ACC112 (cell line): ENCODE data around the gene RNPEP.
A peak's percentile ranks its signal among the peaks of the same experiment; 100 is the strongest.

Experiments used
- H2AFZ ChIP-seq: fragments of 200-600 bp; sonication (generic); one replicate; pipeline ENCODE4 v1.6.0; 2017; ENCODE audit warnings: antibody characterized with exemption, low read length; ENCODE audit not compliant: unreplicated experiment
- H3K27ac ChIP-seq: fragments of 200-600 bp; sonication (generic); 2 replicates; pipeline ENCODE4 v1.5.1; 2014; ENCODE audit warnings: low read depth, mild to moderate bottlenecking, antibody characterized with exemption, low read length, moderate library complexity
- H3K27me3 ChIP-seq: fragments of 200-600 bp; sonication (generic); 2 replicates; pipeline ENCODE4 v1.6.1; 2014; ENCODE audit warnings: mild to moderate bottlenecking, antibody characterized with exemption, low read length, moderate library complexity, mixed read lengths; ENCODE audit not compliant: insufficient read depth
- H3K36me3 ChIP-seq: fragments of 200-600 bp; sonication (generic); 2 replicates; pipeline ENCODE4 v1.6.1; 2016; ENCODE audit warnings: mild to moderate bottlenecking, antibody characterized with exemption, low read length, moderate library complexity, mixed read lengths; ENCODE audit not compliant: insufficient read depth
- H3K4me1 ChIP-seq: fragments of 200-600 bp; sonication (generic); one replicate; pipeline ENCODE4 v1.6.1; 2016; ENCODE audit warnings: low read length, mixed read lengths; ENCODE audit not compliant: insufficient read depth, unreplicated experiment, control insufficient read depth
- H3K4me3 ChIP-seq: fragments of 200-600 bp; sonication (generic); 2 replicates; pipeline ENCODE4 v1.5.1; 2014; ENCODE audit warnings: mild to moderate bottlenecking, low read depth, low read length
- H3K79me2 ChIP-seq: fragments of 200-600 bp; sonication (generic); one replicate; pipeline ENCODE4 v1.6.0; 2016; ENCODE audit warnings: low read length; ENCODE audit not compliant: control insufficient read depth, unreplicated experiment, insufficient read depth

Gene RNPEP

GRCh38 chr1:201944002-201944401, 38.4 kb upstream of the RNPEP start:
- H3K27me3 ChIP-seq: peaks cover 12% of the 10 kb centered on the region; the same call in 1 of the 2 replicates
- H3K36me3 ChIP-seq: no peaks in the 10 kb centered on the region
- H3K4me3 ChIP-seq: no peak overlapping the region
- H3K27ac ChIP-seq: no peak overlapping the region
- H3K79me2 ChIP-seq: no peaks in the 10 kb centered on the region
- H3K4me1 ChIP-seq: peaks cover 23% of the 10 kb centered on the region
- H2AFZ ChIP-seq: no peak overlapping the region

DNA sequence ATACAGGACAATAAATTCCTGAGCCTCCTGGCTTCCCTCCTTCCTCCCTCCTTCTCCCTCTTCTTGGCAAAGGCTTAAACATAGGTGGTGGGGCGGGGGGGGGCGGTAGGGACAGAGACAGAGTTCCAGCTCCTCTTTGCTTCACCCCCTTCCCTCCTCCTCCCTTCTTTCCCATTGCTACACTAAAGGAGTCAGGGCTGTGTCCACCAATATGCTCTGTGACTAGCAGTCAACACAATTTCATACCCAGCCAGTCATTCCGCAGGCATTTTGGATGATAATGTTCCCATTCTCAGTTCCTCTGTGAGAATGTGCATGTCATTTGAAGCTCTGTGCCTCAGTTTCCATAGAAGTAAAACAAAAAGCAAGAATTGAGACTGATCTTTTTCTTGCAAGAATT, 37.8 kb upstream of the RNPEP start:
- no peak overlapping the region for H3K4me3 ChIP-seq
- H3K27me3 ChIP-seq: peaks cover 12% of the 10 kb centered on the region; the same call in 1 of the 2 replicates
- H2AFZ ChIP-seq: no peak overlapping the region
- no peaks in the 10 kb centered on the region for H3K79me2 ChIP-seq
- H3K4me1 ChIP-seq: peaks cover 23% of the 10 kb centered on the region
- H3K36me3 ChIP-seq: no peaks in the 10 kb centered on the region
- no peak overlapping the region for H3K27ac ChIP-seq

- H3K4me3 ChIP-seq: peak overlapping the region; percentile 66
- peaks cover 23% of the 10 kb centered on the region for H3K4me1 ChIP-seq
- H2AFZ ChIP-seq: no peak overlapping the region
- H3K36me3 ChIP-seq: no peaks in the 10 kb centered on the region
- H3K27me3 ChIP-seq: peaks cover 12% of the 10 kb centered on the region; the same call in 1 of the 2 replicates
- no peak overlapping the region for H3K27ac ChIP-seq
- no peaks in the 10 kb centered on the region for H3K79me2 ChIP-seq
These were observed 37.3 kb upstream of the RNPEP start for GRCh38 chr1:201945157-201945556.

DNA sequence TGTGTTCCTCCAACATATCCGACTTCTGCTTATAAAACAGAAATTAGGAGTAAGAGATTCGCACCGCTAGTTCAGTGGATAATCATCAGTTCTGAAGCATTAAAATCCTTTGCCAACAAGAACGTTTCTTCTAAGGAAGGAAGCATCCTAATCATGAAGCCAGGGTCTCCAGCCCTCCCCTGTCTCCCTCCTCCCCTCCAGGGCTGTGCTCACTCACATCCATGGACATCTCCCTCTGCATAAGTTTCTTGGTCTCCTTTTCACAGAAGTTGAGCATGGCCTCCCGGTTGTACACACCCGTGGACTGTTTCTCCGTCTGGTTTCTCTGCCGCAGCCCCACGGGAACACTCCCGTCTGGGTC, 36.6 kb upstream of the RNPEP start:
- no peak overlapping the region for H3K27ac ChIP-seq
- peak overlapping the region; percentile 61 for H2AFZ ChIP-seq
- H3K4me1 ChIP-seq: peaks cover 23% of the 10 kb centered on the region
- H3K4me3 ChIP-seq: peak overlapping the region; percentile 66
- peaks cover 12% of the 10 kb centered on the region; the same call in 1 of the 2 replicates for H3K27me3 ChIP-seq
- no peaks in the 10 kb centered on the region for H3K36me3 ChIP-seq
- no peaks in the 10 kb centered on the region for H3K79me2 ChIP-seq

- H3K4me3 ChIP-seq: peak within 1 kb of the TSS; percentile 66
- no peaks in the 10 kb centered on the region for H3K36me3 ChIP-seq
- H3K27me3 ChIP-seq: peaks cover 12% of the 10 kb centered on the region; the same call in 1 of the 2 replicates
- no peaks in the 10 kb centered on the region for H3K79me2 ChIP-seq
- peaks cover 23% of the 10 kb centered on the region for H3K4me1 ChIP-seq
- H2AFZ ChIP-seq: peak within 1 kb of the TSS; percentile 61
- no peak within 1 kb of the TSS for H3K27ac ChIP-seq
These were observed 36.1 kb upstream of the RNPEP start, which contains the start of gene LMOD1 for GRCh38 chr1:201946224-201946908. TSS of gene LMOD1 (minus strand) at chr1:201946548. CDS start at chr1:201946340, 208 bp downstream.

DNA sequence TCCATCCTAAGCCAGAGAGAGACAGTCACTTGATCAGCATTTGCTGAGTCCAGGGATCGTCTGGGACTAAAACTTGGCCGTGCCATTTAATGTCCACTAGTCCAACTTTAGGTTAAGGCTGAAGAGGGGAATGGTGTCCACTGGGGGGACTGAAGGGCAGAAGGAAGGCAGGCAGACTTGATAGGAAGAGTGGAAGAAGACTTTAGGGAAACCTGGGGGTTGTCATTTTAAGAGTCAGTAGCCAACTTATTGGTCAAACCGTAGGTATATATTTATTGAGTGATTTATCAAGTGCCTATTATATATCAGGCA, 34.8 kb upstream of the RNPEP start:
- no peaks in the 10 kb centered on the region for H3K79me2 ChIP-seq
- no peak overlapping the region for H3K27ac ChIP-seq
- H3K4me3 ChIP-seq: no peak overlapping the region
- H3K36me3 ChIP-seq: no peaks in the 10 kb centered on the region
- H3K27me3 ChIP-seq: peaks cover 12% of the 10 kb centered on the region; the same call in 1 of the 2 replicates
- H2AFZ ChIP-seq: no peak overlapping the region
- peaks cover 23% of the 10 kb centered on the region for H3K4me1 ChIP-seq

- H2AFZ ChIP-seq: no peak overlapping the region
- no peak overlapping the region for H3K27ac ChIP-seq
- peaks cover 12% of the 10 kb centered on the region; the same call in 1 of the 2 replicates for H3K27me3 ChIP-seq
- H3K36me3 ChIP-seq: no peaks in the 10 kb centered on the region
- peaks cover 3% of the 10 kb centered on the region for H3K79me2 ChIP-seq
- peaks cover 23% of the 10 kb centered on the region for H3K4me1 ChIP-seq
- no peak overlapping the region for H3K4me3 ChIP-seq
These were observed 33.0 kb upstream of the RNPEP start for GRCh38 chr1:201949491-201949890.

- H3K4me1 ChIP-seq: peaks cover 11% of the 10 kb centered on the region
- H3K79me2 ChIP-seq: peaks cover 39% of the 10 kb centered on the region
- peak overlapping the region; percentile 74 for H3K27ac ChIP-seq
- peak overlapping the region; percentile 98 for H3K4me3 ChIP-seq
- H2AFZ ChIP-seq: peak overlapping the region; percentile 10
- H3K27me3 ChIP-seq: no peaks in the 10 kb centered on the region
- peaks cover 16% of the 10 kb centered on the region for H3K36me3 ChIP-seq
These were observed 28.0 kb upstream of the RNPEP start for GRCh38 chr1:201954263-201955008.

DNA sequence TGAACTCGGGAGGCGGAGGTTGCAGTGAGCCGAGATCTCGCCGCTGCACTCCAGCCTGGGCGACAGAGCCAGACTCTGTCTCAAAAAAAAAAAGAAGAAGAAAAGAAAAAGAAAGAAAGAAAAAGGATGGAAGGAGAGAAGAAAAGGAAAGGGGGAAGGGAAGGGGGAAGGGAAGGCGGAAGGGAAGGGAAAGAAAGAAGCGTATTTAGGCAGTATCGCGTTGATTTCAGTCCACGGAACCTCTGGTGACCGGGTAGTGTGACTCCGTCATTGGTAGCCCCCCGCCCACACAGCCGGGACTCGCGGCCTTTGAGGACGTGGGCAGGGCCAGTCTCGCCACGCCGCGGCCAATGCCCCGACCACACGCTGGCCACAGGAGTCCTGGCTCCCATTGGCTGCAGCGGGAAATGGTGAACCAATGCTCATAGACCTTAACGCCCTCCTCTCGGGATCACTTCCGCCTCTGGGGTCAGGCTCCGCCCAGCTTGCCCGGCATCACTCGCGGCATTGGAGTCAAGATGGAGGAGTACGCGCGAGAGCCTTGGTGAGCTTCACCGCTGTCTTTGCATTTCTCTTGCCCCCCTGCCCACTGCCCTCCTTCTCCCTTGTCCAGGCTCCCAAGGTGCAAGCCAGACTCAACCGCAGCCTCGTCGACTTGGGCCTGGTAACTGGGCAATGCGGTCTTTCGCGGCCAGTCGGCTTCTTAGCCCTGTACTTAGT, 27.3 kb upstream of the RNPEP start, which contains the start of gene TIMM17A:
TIMM17A (plus strand) TSS at position 495 of the 720 bp plus-strand sequence; CDS start at position 519, 24 bp downstream.
- Histone ChIP-seq H3K4me1 (peaks cover 11% of the 10 kb centered on the region), H3K4me3 (peak within 1 kb of the TSS; percentile 98), H3K27ac (peak within 1 kb of the TSS; percentile 74), H3K36me3 (peaks cover 19% of the 10 kb centered on the region), H2AFZ (peak within 1 kb of the TSS; percentile 66), H3K27me3 (no peaks in the 10 kb centered on the region), H3K79me2 (peaks cover 41% of the 10 kb centered on the region)

GRCh38 chr1:201955729-201956143, 26.7 kb upstream of the RNPEP start:
- Histone ChIP-seq H3K36me3 (peaks cover 22% of the 10 kb centered on the region), H3K4me1 (peaks cover 11% of the 10 kb centered on the region), H3K79me2 (peaks cover 42% of the 10 kb centered on the region), H2AFZ (peak overlapping the region; percentile 66), H3K4me3 (peak overlapping the region; percentile 98), H3K27ac (peak overlapping the region; percentile 62), H3K27me3 (no peaks in the 10 kb centered on the region)
